GM21515 (cell line): Measurements from ENCODE around the gene API5.
A peak's percentile ranks its signal among the peaks of the same experiment; 100 is the strongest.

ENCODE experiments used
- ATAC-seq: cut with Tn5 transposase; IDR thresholded peaks from one replicate; pipeline ENCODE4 v1.9.1; 2021; ENCODE audit not compliant: unreplicated experiment

Gene API5

DNA sequence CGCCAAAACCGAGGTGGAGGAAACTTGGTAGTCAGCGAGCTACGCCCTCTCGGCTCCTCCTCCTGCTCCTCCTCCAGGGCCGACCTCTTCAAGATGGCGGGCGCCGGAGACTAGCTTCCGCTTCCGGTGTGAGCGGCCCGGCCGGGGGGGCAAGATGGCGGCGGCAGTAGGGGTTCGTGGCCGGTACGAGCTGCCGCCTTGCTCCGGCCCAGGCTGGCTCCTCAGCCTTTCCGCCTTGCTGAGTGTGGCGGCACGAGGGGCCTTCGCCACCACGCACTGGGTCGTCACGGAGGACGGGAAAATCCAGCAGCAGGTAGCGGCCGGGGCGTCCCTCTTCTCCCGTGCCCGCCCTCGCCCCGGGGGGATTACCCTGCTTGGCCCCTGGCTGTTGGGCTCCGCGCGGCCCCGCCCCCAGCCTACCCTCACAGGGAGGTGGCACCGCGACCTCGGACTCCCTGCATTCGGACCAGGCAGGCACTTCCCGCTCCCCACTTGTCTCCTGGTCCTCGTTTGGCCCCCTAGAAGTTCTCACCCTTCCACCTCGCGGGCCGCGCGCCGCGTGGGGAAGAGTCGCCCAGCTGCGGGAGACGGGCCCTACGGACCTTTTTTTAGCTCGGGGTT lies 47.1 kb downstream of the API5 start, which contains the start of gene TTC17:
TSS of gene TTC17 (plus strand) at position 120 of the 621 bp plus-strand sequence. CDS start at position 155, 35 bp downstream.
- ATAC-seq: peak; percentile 95

DNA sequence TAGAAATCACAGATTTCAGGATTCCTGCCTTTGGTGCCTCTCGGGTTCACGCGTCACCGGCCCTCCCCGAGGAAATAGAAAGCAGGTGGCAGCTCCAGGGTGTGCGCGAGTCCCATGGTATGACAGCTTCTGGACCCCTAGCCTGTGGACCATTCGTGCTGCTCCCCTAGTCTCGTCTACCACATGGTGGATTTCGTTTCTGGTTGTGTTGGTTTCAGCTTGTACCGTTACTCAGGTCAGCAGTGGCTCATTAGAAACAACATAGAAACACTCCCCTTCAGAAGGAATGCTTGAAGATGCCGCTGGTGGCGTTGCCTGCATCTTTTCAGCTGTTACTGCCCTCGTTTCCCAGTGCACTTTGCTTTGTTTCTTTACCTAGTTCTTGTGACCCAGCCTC lies 47.6 kb downstream of the API5 start:
- peak; percentile 51 for ATAC-seq

DNA sequence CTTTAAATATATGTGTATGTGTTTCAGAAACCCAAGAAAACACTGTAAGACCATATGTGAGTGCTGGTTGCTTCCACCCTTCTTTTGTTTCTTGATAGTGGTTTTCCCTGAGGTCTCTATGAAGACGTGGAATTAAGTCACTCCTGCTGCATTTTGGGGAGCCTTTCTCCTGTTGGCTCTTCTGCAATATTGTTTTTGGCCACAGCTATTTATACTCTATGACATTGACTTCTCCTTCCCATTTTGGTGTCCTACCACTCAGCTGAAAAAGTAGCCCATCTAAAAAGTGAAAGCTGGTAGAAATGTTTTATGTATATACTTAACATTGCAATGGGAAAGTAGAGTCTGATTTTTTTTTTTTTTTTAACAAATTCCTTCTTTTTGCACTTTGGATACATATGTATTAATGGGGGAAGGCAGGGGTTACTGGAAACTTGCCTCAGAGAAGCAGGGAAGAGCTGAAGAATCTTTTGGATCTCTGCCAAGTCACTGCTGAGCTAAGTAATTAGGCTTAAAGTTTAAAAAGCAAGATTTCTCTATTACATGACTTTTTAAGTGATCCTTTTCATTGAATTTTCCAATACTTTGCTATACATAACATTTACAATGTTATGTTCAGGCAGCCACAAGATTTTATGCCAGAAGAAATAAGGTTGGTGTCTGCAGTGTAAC lies 48.7 kb downstream of the API5 start:
- no peak for ATAC-seq

DNA sequence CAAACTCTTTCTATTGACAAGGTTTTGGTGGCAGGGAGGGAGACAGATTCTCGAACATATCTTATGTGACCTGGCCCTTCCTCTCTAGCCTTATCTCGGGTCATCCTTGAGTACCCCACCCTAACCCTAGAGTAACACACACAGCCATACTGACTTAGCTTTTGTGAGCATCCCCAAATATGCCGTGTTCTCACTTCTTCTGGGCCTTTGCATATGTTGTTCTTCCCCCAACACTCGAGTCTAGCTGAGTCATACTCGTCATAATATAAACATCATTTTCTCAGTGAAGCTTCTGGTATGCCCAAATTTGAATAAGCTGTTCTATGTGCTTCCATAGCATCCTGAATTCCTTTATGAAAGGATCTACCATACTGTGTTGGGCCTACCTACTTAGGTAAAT lies 54.9 kb downstream of the API5 start:
- ATAC-seq: no peak

DNA sequence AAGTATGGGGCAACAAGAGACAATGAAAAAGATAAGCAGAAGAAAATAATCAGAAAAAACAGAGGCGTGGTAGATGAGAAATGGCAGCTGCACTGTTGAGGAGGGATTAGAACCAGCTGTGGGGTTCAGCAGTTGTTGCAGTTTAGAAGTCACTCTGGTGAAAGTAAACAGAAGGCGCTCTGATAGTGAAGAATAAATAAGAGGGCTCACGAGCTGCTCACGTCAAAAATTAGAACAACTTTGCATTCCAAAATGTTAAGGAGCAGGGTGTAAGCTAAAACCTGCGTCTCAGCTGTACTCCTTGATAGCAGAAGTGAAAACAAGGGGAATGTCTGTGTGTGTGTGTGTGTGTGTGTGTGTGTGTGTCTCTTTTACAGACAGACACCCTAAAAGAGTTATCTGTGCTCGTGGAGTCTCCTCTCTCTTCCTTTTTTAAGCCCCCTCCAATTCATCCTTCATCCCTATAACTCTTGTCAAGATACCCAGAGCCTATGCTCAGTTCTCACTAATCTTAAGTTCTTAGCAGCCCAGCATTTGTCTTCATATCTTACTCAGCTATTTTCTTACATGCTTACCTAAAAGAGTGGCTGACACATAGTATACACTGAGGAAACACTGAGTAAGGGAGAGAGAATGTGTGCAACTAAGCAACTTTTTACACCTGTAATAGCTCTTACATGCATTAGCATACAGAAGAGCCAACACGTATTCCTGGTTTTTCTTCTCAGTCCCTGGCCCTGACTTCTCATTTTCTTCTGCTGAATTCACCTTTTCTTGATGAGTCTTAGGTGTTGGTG lies 55.8 kb downstream of the API5 start:
- ATAC-seq: no peak

DNA sequence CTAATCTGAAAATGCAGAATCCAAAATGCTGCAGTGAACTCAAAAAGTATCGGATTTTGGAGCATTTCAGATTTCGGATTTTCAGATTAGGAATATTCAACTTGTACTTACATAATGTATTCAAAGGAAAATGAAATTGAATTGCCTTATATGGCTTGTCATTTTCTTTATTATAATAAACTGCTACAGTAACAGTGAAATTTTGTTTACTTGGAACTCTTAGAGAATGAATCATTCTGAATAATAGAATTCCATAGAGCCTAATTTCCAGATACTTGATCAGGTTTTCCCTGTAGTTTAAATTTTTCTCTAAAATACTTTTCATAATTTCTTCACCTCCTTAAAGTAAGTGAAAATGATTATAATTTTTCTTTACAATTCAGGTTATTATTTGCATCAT lies 64.3 kb downstream of the API5 start:
- ATAC-seq: no peak

DNA sequence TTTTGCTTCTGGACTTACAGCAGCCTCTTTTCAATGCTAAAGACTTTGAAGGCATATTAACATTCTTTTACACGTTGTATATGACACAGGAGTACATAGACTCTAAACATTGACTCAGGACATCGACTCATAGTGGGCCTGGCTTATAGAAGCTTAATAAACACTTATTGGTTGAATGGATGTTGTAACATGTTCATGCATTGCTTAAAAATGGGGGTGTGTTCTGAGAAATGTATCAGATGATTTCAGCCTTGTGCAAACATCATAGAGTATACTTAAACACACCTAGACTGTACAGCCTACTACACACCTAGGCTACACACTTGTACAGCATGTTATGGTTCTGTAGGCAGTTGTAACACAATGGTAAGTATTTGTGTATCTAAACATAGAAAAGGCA lies 64.8 kb downstream of the API5 start:
- ATAC-seq: no peak

DNA sequence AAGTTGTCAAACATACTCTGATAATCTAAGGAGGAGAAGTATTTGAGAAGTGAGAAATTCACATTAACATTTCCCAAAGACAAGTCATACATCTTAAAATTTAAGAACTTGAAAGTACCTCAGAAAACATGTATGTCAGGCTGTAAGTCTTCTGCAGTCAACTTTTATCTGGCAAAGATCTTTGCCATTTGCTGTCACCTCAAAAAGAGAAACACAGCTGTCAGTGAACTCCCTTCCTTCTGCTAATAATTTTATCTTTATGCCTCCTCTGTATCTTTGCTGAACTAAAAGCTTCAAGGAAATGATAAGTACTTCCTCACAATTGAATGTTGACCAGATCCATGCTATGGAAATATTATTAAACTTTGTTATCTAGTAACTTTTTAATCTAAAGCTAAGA lies 65.6 kb downstream of the API5 start:
- ATAC-seq: no peak

DNA sequence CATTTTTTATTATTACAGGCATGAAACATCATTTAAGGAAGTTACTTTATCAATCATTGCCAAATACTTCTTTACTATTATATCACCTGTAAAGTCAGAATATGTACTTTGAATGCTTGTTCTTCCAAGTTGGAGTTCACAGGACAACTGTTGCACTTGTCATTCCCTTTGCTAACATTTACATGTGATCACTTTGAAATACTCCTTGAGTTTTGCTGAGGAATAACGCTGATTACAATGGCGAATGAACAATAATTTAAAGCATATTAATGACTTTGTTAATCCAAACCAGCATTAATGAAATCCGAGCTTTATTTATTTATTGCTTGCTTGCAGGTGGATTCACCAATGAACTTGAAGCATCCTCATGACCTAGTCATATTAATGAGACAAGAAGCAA lies 67.1 kb downstream of the API5 start:
- no peak for ATAC-seq

DNA sequence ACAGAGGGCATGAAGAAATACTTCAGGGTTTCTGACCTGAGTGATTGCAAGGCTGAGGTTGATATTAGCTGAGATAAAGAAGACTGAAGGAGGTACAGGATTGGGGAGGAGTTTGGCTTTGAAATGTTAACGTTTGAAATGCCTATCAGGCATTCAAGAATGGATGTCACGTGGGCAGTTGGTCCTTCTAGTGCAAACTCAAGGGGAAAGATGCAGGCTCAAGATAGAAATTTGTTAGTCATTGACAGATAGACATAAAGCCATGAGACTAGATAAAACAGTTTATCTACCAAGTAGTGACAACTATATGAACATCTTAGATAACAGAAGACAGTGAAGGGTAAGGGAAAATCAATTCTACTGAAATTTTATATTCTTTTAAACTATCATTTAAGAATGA lies 70.0 kb downstream of the API5 start:
- no peak for ATAC-seq

DNA sequence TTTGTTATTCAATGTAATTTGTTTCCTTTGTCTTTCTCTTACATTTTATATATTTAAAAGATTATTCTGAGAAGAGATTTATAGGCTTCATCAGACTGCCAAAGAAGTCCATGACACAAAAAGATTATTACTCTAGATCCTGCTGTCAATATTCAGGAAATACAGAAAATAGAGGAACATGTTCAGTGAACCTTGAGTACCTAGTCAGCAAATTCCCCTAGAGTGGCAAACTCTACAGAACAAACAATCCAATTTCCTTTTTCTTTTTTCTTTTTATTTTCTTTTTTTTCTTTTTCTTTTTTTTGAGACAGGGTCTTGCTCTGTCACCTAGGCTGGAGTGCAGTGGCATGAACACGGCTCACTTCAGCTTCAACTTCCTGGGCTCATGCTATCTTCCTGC lies 70.8 kb downstream of the API5 start:
- no peak for ATAC-seq

DNA sequence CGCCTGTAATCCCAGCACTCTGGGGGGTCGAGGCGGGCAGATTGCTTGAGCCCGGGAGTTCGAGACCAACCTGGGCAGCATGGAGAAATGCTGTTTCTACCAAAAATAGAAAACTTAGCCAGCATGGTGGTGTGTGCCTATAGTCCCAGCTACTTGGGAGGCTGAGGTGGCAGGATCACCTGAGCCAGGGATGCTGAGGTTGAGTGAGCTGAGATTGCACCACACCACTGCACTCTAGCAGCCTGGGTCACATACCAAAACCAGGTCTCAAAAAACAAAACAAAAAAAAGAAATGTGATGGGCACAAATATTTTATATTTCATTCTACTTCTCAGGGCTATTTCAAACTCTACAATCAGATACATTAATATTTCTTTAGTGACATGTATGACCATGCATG lies 72.6 kb downstream of the API5 start:
- no peak for ATAC-seq

DNA sequence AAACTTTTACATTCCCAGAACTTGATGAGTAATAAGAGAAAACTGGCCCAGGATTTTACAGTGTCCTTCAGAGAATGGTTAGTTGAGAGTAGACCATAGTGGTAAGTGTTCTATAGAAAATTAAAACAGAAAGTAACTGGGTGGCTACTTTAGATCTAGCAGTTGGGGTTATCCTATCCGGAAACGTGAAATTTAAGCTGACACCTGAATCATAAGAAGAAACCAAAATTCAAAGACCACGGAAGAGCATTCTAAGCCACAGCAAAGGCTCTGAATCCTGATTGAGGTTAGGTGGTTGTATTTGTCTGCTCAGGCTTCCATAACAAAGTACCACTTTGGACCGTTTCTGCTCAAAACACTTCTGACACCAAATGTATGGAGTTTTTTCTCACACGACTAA lies 80.9 kb downstream of the API5 start:
- no peak for ATAC-seq

DNA sequence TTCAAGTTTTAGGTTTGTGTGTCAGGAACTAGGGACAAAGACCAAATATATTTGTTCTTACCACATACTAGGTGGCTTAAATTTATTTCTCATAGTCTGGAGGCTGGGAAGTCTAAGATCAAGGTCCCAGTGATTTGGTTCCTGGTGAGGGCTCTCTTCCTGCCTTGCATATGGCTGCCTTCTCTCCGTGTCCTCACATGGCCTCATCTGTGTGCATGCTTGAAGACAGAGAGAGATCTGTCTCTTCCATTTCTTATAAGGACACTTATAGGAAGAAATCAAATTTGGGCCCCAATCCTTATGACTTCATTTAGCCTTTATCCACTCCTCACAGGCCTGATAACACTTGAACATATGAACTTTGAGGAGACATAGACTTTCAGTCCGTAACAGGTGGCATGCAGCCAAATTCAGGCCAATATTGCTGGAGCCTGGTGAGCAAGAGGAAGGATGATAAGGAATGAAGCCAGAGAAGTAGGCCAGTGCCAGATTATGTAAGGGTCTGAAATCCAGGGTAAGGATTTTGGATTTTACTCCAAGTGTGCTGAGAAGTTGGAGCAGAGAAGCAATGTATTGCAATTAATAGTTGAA lies 82.1 kb downstream of the API5 start:
- no peak for ATAC-seq
